Bronchial epithelial cell (primary cell): Measurements from ENCODE around the gene SLC25A10. TPM values are rescaled to one million over a fixed set of nuclear protein-coding genes. Genes with fewer than 3 reads are reported as not detected.

ENCODE experiments used
- DNase-seq: peaks from one replicate; pipeline ENCODE4 v3.0.0-alpha.2; 2010; ENCODE audit warnings: low read depth
- FAIRE-seq: peaks from 2 replicates; lab custom pipeline; 2011; peaks lifted over from hg19 to GRCh38; lab: Jason Lieb, UNC
- H3K27me3 ChIP-seq: 2 replicates; pipeline ENCODE4 v1.5.1; 2011; ENCODE audit warnings: low read length; ENCODE audit not compliant: control insufficient read depth, insufficient read depth
- H3K36me3 ChIP-seq: 2 replicates; pipeline ENCODE4 v1.5.1; 2011; ENCODE audit warnings: low read length; ENCODE audit not compliant: control insufficient read depth, insufficient read depth
- H3K4me3 ChIP-seq: 2 replicates; pipeline ENCODE4 v1.5.1; 2011; ENCODE audit warnings: mild to moderate bottlenecking, low read depth, low read length, control low read depth
- total RNA-seq: library from RNA; depleted of rRNA; stranded (reverse); fragments of >200 nt; gene quantifications from 2 replicates; pipeline ENCODE4 v1.2.1, GENCODE V29; 2014
- TF ChIP-seq, protein P1 (sequence below): IDR thresholded peaks from 2 replicates; pipeline ENCODE4 v1.5.1; 2011; ENCODE audit warnings: mild to moderate bottlenecking, moderate library complexity, low read length, control low read depth, inconsistent platforms; ENCODE audit not compliant: insufficient read depth, severe bottlenecking

Gene SLC25A10
- total RNA-seq, 1 donor from 2014 or later = 20.3 TPM

- Histone ChIP-seq H3K4me3 (no peak overlapping the region), H3K36me3 (no peaks in the 10 kb centered on the region), H3K27me3 (peaks cover 2% of the 10 kb centered on the region)
- DNase-seq (peak; percentile 49), FAIRE-seq (peak; percentile 7)
- TF ChIP-seq, protein P1, sequence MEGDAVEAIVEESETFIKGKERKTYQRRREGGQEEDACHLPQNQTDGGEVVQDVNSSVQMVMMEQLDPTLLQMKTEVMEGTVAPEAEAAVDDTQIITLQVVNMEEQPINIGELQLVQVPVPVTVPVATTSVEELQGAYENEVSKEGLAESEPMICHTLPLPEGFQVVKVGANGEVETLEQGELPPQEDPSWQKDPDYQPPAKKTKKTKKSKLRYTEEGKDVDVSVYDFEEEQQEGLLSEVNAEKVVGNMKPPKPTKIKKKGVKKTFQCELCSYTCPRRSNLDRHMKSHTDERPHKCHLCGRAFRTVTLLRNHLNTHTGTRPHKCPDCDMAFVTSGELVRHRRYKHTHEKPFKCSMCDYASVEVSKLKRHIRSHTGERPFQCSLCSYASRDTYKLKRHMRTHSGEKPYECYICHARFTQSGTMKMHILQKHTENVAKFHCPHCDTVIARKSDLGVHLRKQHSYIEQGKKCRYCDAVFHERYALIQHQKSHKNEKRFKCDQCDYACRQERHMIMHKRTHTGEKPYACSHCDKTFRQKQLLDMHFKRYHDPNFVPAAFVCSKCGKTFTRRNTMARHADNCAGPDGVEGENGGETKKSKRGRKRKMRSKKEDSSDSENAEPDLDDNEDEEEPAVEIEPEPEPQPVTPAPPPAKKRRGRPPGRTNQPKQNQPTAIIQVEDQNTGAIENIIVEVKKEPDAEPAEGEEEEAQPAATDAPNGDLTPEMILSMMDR = peak; percentile 96
These were observed 21.7 kb downstream of the SLC25A10 start for GRCh38 chr17:81733507-81734404.

GRCh38 chr17:81734405-81735263, 22.6 kb downstream of the SLC25A10 start:
- no peak for FAIRE-seq
- DNase-seq = no peak
- TF ChIP-seq, protein P1 = no peak
- Histone ChIP-seq H3K27me3 (peaks cover 2% of the 10 kb centered on the region), H3K4me3 (no peak overlapping the region), H3K36me3 (no peaks in the 10 kb centered on the region)

DNA sequence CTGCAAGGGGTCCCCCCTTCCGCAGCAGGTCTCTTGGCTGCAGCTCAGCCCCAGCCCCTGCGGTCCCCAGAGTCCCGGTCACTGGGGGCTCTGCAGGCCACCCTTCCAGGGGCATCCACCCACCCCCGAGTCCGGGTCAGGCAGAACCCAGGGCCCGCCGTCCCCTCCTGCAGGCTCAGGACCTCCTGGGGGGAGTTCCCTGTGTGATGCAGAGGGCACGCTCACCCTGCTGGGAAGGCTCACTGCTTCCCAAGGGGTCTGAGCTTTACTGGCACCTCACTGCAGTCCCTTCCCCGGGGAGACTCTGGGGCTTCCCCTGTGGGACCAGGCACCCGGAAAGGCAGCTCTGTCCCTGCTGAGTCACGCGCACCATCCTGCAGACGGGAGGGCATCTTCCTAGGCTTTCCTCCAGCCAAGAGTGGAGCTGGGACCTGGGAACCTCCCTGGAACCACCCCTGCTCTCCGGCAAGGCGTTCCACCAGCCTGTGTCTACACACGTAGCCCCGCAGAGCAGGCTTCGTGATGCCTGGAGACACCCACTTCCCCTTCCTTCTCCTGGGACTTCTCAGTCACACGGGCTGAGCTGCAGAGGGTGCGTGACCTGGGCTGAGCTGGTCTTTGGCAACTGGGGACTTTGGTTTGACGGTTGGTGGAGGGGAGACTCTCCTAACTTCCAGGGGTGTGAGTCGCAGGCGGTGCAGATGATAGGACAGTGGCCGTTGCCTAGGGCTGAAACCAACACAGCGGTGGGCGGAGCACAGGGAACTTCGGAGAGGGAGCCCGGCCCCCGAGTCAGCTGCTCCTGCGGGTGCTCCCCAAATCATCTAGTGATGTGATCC, 23.4 kb downstream of the SLC25A10 start:
- Histone ChIP-seq H3K36me3 (no peaks in the 10 kb centered on the region), H3K27me3 (peaks cover 2% of the 10 kb centered on the region), H3K4me3 (peak overlapping the region; percentile 18)
- FAIRE-seq (no peak), DNase-seq (peak; percentile 76)
- TF ChIP-seq, protein P1 = no peak

DNA sequence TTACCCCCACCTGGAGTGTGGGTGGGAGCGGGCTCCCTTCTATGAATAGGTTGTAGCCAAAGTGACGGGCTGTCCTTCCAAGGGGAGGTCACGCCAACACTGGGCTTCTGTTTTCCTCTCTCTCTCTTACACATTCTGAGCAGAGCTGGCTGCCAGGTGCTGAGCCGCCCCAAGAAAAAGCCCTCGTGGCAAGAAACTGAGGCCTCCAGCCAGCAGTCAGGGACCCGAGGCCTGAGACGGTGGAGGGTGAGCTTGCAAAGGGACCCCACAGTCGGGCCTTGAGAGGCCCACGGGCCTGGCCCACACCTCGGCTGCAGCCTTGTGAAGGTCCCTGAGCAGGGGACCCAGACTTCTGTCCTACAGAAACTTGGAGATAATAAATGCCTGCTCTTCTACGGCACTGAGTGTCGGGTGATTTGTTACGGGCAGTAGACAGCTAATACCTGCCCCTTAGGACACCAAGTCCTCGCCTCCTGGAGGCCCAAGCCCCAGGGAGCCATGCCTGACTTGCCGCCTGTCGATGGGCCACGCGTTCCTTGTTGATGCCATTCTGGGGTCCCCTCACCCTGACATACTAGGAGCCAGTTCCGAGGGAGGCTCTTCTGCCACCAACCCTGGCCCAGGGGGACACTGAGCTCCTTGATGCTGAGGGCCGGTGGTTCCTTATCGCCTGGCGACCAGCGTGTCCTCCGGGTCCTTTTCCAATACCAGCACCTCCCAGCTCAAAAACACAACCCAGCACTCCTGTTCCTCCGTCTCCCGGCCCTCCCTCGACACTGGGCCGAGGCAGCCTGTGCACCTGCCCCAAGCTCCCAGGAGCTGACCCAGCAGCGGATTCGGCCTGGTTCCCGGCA, 26.1 kb downstream of the SLC25A10 start:
- TF ChIP-seq, protein P1 = no peak
- Histone ChIP-seq H3K4me3 (no peak overlapping the region), H3K27me3 (no peaks in the 10 kb centered on the region), H3K36me3 (no peaks in the 10 kb centered on the region)
- DNase-seq = no peak
- no peak for FAIRE-seq
